ENCODE measurements around the gene IQGAP3. TPM values are rescaled to one million over a fixed set of nuclear protein-coding genes. Genes with fewer than 3 reads are reported as not detected.

Gene IQGAP3
- total and polyA plus RNA-seq, 2 experiments from 2014 or later, result 11.9 to 31.8 TPM

DNA sequence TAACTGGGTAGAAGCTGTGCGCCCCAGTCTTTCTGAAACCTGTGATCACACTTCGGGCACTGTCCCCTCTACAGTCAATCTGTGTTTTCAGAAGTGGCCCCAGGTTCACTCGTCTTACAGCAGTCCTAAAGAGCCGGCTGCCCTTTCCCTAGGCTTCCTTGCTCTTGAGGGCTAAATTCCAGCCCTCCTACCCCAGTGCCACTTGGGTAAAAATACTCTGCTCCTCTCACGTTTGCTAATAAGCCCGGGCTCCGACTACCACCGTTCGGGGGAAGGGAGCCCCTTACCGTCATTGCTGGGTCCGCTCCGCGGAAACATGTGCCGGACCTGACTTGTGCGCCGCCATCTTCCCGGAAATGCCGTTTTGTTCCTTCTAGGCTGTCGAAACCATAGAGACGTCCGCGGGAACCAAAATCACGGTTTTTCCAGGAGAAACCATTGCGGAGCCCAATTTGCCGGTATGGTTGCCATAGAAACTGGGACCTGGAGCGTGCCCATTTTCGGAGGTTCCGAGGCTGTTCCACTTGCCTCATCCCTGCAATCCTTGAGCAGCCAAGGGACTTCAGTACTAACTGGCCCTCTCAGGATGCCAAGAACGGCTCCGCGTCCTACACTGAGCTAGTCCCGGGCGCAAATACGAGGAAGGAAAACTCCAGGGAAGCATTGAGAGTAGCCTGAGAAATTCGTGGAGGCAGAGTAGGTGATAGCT, 28.9 kb upstream of the IQGAP3 start, which contains the start of gene GPATCH4 (continued):
- TF ChIP-seq, protein P1, sequence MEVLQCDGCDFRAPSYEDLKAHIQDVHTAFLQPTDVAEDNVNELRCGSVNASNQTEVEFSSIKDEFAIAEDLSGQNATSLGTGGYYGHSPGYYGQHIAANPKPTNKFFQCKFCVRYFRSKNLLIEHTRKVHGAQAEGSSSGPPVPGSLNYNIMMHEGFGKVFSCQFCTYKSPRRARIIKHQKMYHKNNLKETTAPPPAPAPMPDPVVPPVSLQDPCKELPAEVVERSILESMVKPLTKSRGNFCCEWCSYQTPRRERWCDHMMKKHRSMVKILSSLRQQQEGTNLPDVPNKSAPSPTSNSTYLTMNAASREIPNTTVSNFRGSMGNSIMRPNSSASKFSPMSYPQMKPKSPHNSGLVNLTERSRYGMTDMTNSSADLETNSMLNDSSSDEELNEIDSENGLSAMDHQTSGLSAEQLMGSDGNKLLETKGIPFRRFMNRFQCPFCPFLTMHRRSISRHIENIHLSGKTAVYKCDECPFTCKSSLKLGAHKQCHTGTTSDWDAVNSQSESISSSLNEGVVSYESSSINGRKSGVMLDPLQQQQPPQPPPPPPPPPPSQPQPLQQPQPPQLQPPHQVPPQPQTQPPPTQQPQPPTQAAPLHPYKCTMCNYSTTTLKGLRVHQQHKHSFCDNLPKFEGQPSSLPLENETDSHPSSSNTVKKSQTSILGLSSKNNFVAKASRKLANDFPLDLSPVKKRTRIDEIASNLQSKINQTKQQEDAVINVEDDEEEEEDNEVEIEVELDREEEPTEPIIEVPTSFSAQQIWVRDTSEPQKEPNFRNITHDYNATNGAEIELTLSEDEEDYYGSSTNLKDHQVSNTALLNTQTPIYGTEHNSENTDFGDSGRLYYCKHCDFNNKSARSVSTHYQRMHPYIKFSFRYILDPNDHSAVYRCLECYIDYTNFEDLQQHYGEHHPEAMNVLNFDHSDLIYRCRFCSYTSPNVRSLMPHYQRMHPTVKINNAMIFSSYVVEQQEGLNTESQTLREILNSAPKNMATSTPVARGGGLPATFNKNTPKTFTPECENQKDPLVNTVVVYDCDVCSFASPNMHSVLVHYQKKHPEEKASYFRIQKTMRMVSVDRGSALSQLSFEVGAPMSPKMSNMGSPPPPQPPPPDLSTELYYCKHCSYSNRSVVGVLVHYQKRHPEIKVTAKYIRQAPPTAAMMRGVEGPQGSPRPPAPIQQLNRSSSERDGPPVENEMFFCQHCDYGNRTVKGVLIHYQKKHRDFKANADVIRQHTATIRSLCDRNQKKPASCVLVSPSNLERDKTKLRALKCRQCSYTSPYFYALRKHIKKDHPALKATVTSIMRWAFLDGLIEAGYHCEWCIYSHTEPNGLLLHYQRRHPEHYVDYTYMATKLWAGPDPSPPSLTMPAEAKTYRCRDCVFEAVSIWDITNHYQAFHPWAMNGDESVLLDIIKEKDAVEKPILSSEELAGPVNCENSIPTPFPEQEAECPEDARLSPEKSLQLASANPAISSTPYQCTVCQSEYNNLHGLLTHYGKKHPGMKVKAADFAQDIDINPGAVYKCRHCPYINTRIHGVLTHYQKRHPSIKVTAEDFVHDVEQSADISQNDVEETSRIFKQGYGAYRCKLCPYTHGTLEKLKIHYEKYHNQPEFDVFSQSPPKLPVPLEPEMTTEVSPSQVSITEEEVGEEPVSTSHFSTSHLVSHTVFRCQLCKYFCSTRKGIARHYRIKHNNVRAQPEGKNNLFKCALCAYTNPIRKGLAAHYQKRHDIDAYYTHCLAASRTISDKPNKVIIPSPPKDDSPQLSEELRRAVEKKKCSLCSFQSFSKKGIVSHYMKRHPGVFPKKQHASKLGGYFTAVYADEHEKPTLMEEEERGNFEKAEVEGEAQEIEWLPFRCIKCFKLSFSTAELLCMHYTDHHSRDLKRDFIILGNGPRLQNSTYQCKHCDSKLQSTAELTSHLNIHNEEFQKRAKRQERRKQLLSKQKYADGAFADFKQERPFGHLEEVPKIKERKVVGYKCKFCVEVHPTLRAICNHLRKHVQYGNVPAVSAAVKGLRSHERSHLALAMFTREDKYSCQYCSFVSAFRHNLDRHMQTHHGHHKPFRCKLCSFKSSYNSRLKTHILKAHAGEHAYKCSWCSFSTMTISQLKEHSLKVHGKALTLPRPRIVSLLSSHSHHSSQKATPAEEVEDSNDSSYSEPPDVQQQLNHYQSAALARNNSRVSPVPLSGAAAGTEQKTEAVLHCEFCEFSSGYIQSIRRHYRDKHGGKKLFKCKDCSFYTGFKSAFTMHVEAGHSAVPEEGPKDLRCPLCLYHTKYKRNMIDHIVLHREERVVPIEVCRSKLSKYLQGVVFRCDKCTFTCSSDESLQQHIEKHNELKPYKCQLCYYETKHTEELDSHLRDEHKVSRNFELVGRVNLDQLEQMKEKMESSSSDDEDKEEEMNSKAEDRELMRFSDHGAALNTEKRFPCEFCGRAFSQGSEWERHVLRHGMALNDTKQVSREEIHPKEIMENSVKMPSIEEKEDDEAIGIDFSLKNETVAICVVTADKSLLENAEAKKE (CRISPR knock-in tag; IDR thresholded peaks at IDR 0.05), result no peak
- TF ChIP-seq, protein P2, sequence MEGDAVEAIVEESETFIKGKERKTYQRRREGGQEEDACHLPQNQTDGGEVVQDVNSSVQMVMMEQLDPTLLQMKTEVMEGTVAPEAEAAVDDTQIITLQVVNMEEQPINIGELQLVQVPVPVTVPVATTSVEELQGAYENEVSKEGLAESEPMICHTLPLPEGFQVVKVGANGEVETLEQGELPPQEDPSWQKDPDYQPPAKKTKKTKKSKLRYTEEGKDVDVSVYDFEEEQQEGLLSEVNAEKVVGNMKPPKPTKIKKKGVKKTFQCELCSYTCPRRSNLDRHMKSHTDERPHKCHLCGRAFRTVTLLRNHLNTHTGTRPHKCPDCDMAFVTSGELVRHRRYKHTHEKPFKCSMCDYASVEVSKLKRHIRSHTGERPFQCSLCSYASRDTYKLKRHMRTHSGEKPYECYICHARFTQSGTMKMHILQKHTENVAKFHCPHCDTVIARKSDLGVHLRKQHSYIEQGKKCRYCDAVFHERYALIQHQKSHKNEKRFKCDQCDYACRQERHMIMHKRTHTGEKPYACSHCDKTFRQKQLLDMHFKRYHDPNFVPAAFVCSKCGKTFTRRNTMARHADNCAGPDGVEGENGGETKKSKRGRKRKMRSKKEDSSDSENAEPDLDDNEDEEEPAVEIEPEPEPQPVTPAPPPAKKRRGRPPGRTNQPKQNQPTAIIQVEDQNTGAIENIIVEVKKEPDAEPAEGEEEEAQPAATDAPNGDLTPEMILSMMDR (conservative IDR thresholded peaks at IDR 0.05; ENCODE audit: low read depth in 2 of 2), result no peak
- TF ChIP-seq ZNF331 (CRISPR knock-in tag; IDR thresholded peaks at IDR 0.05; ENCODE audit: low read depth), result no peak
- TF ChIP-seq POLR2AphosphoS5 (IDR thresholded peaks at IDR 0.05; ENCODE audit: low read depth), result peak; percentile 87
- TF ChIP-seq, protein P3, sequence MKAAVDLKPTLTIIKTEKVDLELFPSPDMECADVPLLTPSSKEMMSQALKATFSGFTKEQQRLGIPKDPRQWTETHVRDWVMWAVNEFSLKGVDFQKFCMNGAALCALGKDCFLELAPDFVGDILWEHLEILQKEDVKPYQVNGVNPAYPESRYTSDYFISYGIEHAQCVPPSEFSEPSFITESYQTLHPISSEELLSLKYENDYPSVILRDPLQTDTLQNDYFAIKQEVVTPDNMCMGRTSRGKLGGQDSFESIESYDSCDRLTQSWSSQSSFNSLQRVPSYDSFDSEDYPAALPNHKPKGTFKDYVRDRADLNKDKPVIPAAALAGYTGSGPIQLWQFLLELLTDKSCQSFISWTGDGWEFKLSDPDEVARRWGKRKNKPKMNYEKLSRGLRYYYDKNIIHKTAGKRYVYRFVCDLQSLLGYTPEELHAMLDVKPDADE (IDR thresholded peaks at IDR 0.05), result peak; percentile 78
- no peak for TF ChIP-seq JUNB (IDR thresholded peaks at IDR 0.05; ENCODE audit: unreplicated experiment)

Data from GM23338 (cell line).